ENCODE results near the gene TFCP2L1.
"Not testable (repeated sequence)": the region's sequence is repeated elsewhere in the genome, so short reads cannot be mapped to it uniquely, and the experiment has no call there.

DNA sequence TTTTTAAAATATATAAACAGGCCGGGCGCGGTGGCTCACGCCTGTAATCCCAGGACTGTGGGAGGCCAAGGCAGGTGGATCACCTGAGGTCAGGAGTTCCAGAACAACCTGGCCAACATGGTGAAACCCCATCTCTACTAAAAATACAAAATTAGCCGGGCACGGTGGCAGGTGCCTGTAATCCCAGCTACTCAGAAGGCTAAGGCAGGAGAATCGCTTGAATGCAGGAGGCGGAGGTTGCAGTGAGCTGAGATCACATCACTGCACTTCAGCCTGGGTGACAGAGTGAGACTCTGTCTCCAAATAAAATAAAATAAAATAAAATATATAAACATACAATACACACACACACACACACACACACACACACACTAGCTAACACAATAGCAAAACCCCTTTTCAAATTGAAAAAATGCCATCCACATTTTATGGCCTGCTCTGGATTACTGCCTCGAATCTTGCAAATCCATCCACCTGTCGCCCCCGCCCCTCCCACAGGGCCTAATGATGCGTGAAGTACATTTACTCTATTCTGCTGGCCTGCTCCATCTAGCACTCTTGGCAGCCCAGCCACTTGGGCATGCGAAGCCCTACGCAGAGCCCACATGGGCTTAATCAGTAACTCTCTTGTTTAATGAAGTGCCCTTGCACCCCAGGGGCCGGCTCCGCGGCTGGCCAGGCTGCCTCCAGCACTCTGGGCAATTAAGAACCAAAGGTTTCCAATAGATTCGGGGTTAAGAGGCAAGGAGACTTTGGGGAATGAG is 57.4 kb downstream of the TFCP2L1 start:
- TF ChIP-seq, protein P1, sequence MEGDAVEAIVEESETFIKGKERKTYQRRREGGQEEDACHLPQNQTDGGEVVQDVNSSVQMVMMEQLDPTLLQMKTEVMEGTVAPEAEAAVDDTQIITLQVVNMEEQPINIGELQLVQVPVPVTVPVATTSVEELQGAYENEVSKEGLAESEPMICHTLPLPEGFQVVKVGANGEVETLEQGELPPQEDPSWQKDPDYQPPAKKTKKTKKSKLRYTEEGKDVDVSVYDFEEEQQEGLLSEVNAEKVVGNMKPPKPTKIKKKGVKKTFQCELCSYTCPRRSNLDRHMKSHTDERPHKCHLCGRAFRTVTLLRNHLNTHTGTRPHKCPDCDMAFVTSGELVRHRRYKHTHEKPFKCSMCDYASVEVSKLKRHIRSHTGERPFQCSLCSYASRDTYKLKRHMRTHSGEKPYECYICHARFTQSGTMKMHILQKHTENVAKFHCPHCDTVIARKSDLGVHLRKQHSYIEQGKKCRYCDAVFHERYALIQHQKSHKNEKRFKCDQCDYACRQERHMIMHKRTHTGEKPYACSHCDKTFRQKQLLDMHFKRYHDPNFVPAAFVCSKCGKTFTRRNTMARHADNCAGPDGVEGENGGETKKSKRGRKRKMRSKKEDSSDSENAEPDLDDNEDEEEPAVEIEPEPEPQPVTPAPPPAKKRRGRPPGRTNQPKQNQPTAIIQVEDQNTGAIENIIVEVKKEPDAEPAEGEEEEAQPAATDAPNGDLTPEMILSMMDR (conservative IDR thresholded peaks at IDR 0.05 in 1 of 2, IDR thresholded peaks at IDR 0.05 in 1 of 2; ENCODE audit: low read depth in 1 of 2, low read length in 2 of 2), result not testable (repeated sequence)
- TF ChIP-seq EZH2 (IDR thresholded peaks at IDR 0.05; ENCODE audit: low read length, missing control alignments), result not testable (repeated sequence)

Measured in fibroblast of lung (primary cell).